BLaER1 treated with 17β-estradiol and CSF1 and Interleukin-3, amounts not matched to agents 10 nM and 100 nM (cell line): ENCODE measurements around the gene RABEP2.

Source experiments
- H3K27ac ChIP-seq, 11 experiments: shearing (Covaris generic); formaldehyde crosslinking; 2 replicates each; pipeline ENCODE4 v1.8.1; 2022
- H3K27me3 ChIP-seq, 11 experiments: shearing (Covaris generic); formaldehyde crosslinking; 2 replicates each; pipeline ENCODE4 v1.8.1; 2022
- H3K36me3 ChIP-seq, 11 experiments: shearing (Covaris generic); formaldehyde crosslinking; 2 replicates each; pipeline ENCODE4 v1.8.1; 2022
- H3K4me1 ChIP-seq, 10 experiments: shearing (Covaris generic); formaldehyde crosslinking; 2 replicates each; pipeline ENCODE4 v1.8.1; 2022
- H3K4me2 ChIP-seq, 11 experiments: shearing (Covaris generic); formaldehyde crosslinking; 2 replicates each; pipeline ENCODE4 v1.8.1; 2022
- H3K4me3 ChIP-seq, 10 experiments: shearing (Covaris generic); formaldehyde crosslinking; 2 replicates each; pipeline ENCODE4 v1.8.1; 2022
- H3K9ac ChIP-seq, 11 experiments: shearing (Covaris generic); formaldehyde crosslinking; 2 replicates each; pipeline ENCODE4 v1.8.1; 2022
- H3K9me3 ChIP-seq, 11 experiments: shearing (Covaris generic); formaldehyde crosslinking; replicated peaks in 1 of 11; 2 replicates each; pipeline ENCODE4 v1.8.1; 2022
- H4K20me1 ChIP-seq, 11 experiments: shearing (Covaris generic); formaldehyde crosslinking; 2 replicates each; pipeline ENCODE4 v1.8.1; 2022
- Cebpa-rat ChIP-seq, 11 experiments: shearing (Covaris generic); IDR thresholded peaks; 2 replicates each; pipeline ENCODE4 v1.8.1; 2022

The RABEP2 gene

GRCh38 chr16:28917095-28917494 is 7.9 kb downstream of the RABEP2 start:
- Histone ChIP-seq H3K4me1 (peaks cover 4 to 51% (median 36%) of the 10 kb centered on the region in 10 experiments; a peak in 18 of 20 replicates), H3K4me2 (no peak overlapping the region), H3K9me3 (no peaks in the 10 kb centered on the region), H3K4me3 (no peak overlapping the region), H4K20me1 (peaks cover 0 to 9% (median 0%) of the 10 kb centered on the region in 11 experiments; a peak in 4 of 22 replicates), H3K9ac (0 out of 22 replicates have a peak overlapping the region, but pooled peaks of 1 of the 11 experiments have one; percentile 4), H3K36me3 (peaks cover 74 to 98% (median 88%) of the 10 kb centered on the region in 11 experiments), H3K27ac (peak overlapping the region in 3 of 11 experiments; percentile 13 to 41 (median 35); a peak in 2 of 22 replicates), H3K27me3 (no peaks in the 10 kb centered on the region)
- TF ChIP-seq Cebpa-rat (IDR thresholded peaks at IDR 0.05) = no peak

GRCh38 chr16:28915181-28915580 is 9.9 kb downstream of the RABEP2 start:
- peaks cover 0 to 9% (median 0%) of the 10 kb centered on the region in 11 experiments; a peak in 4 of 22 replicates for H4K20me1 ChIP-seq
- H3K9ac ChIP-seq = no peak overlapping the region
- TF ChIP-seq Cebpa-rat (IDR thresholded peaks at IDR 0.05) = no peak

GRCh38 chr16:28913946-28914724 is 10.9 kb downstream of the RABEP2 start:
- peaks cover 79 to 100% (median 96%) of the 10 kb centered on the region in 11 experiments for H3K36me3 ChIP-seq
- no peak overlapping the region for H3K4me3 ChIP-seq
- no peaks in the 10 kb centered on the region for H3K9me3 ChIP-seq
- peak overlapping the region in 4 of 11 experiments; percentile 19 to 56 (median 33); a peak in 4 of 22 replicates for H3K9ac ChIP-seq
- H3K4me1 ChIP-seq = peaks cover 0 to 54% (median 30%) of the 10 kb centered on the region in 10 experiments; a peak in 14 of 20 replicates
- H3K27me3 ChIP-seq = no peaks in the 10 kb centered on the region
- TF ChIP-seq Cebpa-rat (IDR thresholded peaks at IDR 0.05) = no peak
- H4K20me1 ChIP-seq = peaks cover 0 to 9% (median 0%) of the 10 kb centered on the region in 11 experiments; a peak in 4 of 22 replicates
- peak overlapping the region in 5 of 11 experiments; percentile 8 to 84 (median 81); a peak in 8 of 22 replicates for H3K27ac ChIP-seq
- peak overlapping the region in 2 of 11 experiments; percentile 6 to 58; a peak in 2 of 22 replicates for H3K4me2 ChIP-seq

More at GRCh38 chr16:28915181-28915580, 9.9 kb downstream of the RABEP2 start:
- Histone ChIP-seq H3K36me3 (peaks cover 84 to 100% (median 97%) of the 10 kb centered on the region in 11 experiments), H3K27me3 (no peaks in the 10 kb centered on the region), H3K9me3 (no peaks in the 10 kb centered on the region), H3K4me1 (peaks cover 0 to 50% (median 30%) of the 10 kb centered on the region in 10 experiments; a peak in 14 of 20 replicates), H3K4me3 (no peak overlapping the region), H3K27ac (peak overlapping the region in 1 of 11 experiments; percentile 83; a peak in 1 of 22 replicates), H3K4me2 (no peak overlapping the region)

- H3K27ac ChIP-seq = peak overlapping the region in 8 of 11 experiments; percentile 28 to 84 (median 66); a peak in 14 of 22 replicates
- peaks cover 0 to 9% (median 0%) of the 10 kb centered on the region in 11 experiments; a peak in 4 of 22 replicates for H4K20me1 ChIP-seq
- H3K27me3 ChIP-seq = no peaks in the 10 kb centered on the region
- H3K4me1 ChIP-seq = peaks cover 0 to 64% (median 36%) of the 10 kb centered on the region in 10 experiments; a peak in 15 of 20 replicates
- peak overlapping the region in 9 of 11 experiments; percentile 7 to 75 (median 37); a peak in 14 of 22 replicates for H3K9ac ChIP-seq
- peak overlapping the region in 7 of 11 experiments; percentile 34 to 65 (median 53); a peak in 14 of 22 replicates for H3K4me2 ChIP-seq
- peaks cover 78 to 100% (median 94%) of the 10 kb centered on the region in 11 experiments for H3K36me3 ChIP-seq
- TF ChIP-seq Cebpa-rat (IDR thresholded peaks at IDR 0.05) = peak in 4 of 11 experiments; percentile 30 to 74 (median 48); a peak in 4 of 22 replicates
- H3K4me3 ChIP-seq = no peak overlapping the region
- H3K9me3 ChIP-seq = no peaks in the 10 kb centered on the region
These were observed 12.5 kb downstream of the RABEP2 start for GRCh38 chr16:28912558-28912957.

- Histone ChIP-seq H3K36me3 (peaks cover 76 to 99% (median 93%) of the 10 kb centered on the region in 11 experiments), H3K9ac (peak overlapping the region in 6 of 11 experiments; percentile 3 to 51 (median 32); a peak in 7 of 22 replicates), H3K4me3 (no peak overlapping the region), H3K4me2 (peak overlapping the region in 5 of 11 experiments; percentile 9 to 44 (median 32); a peak in 6 of 22 replicates), H3K27me3 (no peaks in the 10 kb centered on the region), H3K27ac (peak overlapping the region in 5 of 11 experiments; percentile 18 to 84 (median 81); a peak in 7 of 22 replicates), H4K20me1 (peaks cover 0 to 25% (median 0%) of the 10 kb centered on the region in 11 experiments; a peak in 3 of 22 replicates), H3K4me1 (peaks cover 0 to 69% (median 36%) of the 10 kb centered on the region in 10 experiments; a peak in 15 of 20 replicates), H3K9me3 (no peaks in the 10 kb centered on the region)
- no peak for TF ChIP-seq Cebpa-rat (IDR thresholded peaks at IDR 0.05)
These were observed 14.7 kb downstream of the RABEP2 start for GRCh38 chr16:28910086-28911031.

- Histone ChIP-seq H3K4me2 (0 out of 22 replicates have a peak overlapping the region, but pooled peaks of 3 of the 11 experiments have one; percentile 15 to 28 (median 18)), H3K27ac (peak overlapping the region in 3 of 11 experiments; percentile 14 to 31 (median 17); a peak in 2 of 22 replicates), H3K9me3 (no peaks in the 10 kb centered on the region), H4K20me1 (peaks cover 0 to 22% (median 0%) of the 10 kb centered on the region in 11 experiments; a peak in 3 of 22 replicates), H3K9ac (0 out of 22 replicates have a peak overlapping the region, but pooled peaks of 2 of the 11 experiments have one; percentile 8 to 27), H3K36me3 (peaks cover 56 to 72% (median 64%) of the 10 kb centered on the region in 11 experiments), H3K4me3 (no peak overlapping the region), H3K27me3 (no peaks in the 10 kb centered on the region), H3K4me1 (peaks cover 17 to 79% (median 57%) of the 10 kb centered on the region in 10 experiments)
- no peak for TF ChIP-seq Cebpa-rat (IDR thresholded peaks at IDR 0.05)
These were observed 19.2 kb downstream of the RABEP2 start for GRCh38 chr16:28905800-28906372.

- Histone ChIP-seq H3K4me2 (peak overlapping the region in 5 of 11 experiments; percentile 28 to 89 (median 82); a peak in 3 of 22 replicates), H3K27me3 (no peaks in the 10 kb centered on the region), H3K36me3 (peaks cover 52 to 69% (median 58%) of the 10 kb centered on the region in 11 experiments), H4K20me1 (peaks cover 0 to 22% (median 0%) of the 10 kb centered on the region in 11 experiments; a peak in 3 of 22 replicates), H3K4me1 (peaks cover 17 to 79% (median 59%) of the 10 kb centered on the region in 10 experiments), H3K27ac (peak overlapping the region in 3 of 11 experiments; percentile 45 to 80 (median 49); a peak in 2 of 22 replicates), H3K9me3 (no peaks in the 10 kb centered on the region), H3K4me3 (no peak overlapping the region), H3K9ac (peak overlapping the region in 1 of 11 experiments; percentile 34; a peak in 1 of 22 replicates)
- TF ChIP-seq Cebpa-rat (IDR thresholded peaks at IDR 0.05) = no peak
These were observed 19.7 kb downstream of the RABEP2 start for GRCh38 chr16:28905229-28905754.
